ENCODE data around the gene SLC44A2.
"Not testable (repeated sequence)": the region's sequence is repeated elsewhere in the genome, so short reads cannot be mapped to it uniquely, and the experiment has no call there.

SLC44A2 gene

DNA sequence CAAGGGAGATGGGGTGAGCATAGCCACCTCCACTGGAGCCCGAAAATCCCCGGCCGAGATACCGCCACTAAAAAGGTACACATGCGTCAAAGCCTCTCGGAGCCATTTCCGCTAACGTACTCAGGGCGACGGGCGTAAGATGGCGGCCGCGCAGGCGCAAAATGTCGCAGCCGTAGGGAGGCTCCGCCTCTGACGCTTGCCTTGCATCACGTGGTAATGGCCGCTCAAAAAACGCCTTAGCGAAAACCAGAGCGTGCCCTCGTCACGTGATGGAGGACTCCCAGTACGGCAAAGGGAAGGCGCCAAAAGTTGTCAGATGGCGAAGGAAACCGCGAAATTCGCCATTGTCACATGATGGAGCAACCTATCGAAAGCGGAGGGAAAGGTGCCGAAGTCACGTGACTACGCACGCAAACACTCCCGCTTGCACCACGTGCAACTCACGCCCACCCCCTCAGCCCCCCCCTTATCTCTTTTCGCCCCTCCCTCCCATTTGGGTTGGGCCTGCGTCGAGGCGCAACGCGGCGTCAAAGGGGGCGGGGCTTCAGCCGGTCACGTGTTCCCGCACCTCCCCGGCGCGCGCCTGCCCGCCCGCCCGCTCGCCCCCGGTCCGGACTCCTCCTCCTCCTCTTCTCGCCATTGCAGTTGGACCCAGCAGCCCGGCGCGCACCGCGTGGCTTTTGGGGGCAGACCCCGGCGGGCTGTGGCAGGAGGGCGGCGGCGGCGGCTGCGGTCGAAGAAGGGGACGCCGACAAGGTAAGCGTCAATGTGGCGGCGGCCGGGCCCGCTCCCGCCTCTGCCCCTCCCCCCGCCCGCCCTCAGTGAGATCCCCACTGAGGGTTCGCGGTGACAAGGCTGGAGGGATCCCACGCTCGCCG, 28.6 kb downstream of the SLC44A2 start, which contains the start of gene ILF3:
TSS of gene ILF3 (plus strand) at position 615 of the 878 bp plus-strand sequence. CDS start 16,260 bp downstream, outside the sequence.
- DNase-seq = peak; percentile 98

DNA sequence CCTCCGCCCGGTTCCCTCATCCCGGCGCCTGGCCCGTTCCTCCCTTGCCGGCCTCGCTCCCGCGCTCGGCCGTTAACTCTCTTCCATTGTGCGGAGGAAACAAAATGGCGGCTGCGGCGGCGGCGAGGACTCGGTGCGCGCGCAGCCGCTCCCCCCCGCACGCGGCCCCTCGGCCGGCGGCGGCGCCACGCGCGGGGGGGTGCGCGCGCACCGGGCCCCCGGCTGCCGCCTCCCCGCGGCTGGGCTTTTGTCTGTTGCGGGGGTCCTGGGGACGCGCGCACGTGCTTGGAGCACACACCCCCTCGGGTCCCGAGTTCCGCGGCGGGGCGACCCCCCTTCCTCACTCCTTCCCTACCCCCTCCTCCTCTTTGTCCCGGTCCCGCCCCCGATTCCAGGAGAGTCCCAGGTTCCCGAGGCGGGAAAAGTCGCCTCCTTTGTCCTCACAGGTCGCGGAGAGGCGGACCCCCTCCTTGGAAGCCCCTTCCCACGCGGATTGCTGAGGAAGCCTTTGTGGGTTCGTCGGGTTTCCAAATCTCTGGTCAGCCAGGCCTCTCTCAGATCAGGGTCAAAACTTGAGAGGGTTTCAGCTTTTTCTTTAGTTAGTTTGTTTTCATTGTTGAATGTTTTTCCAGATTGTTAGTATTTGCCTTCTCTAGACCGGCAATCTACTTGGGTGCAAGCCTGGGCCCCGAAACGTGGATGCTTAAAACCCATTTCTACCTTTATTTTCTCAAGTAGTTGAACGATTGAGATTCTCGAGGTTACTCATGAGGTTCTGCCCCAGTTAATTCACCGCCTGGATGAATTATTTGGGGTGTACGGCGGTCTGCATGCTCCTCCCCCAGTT, 29.5 kb downstream of the SLC44A2 start:
- peak; percentile 13 for DNase-seq

DNA sequence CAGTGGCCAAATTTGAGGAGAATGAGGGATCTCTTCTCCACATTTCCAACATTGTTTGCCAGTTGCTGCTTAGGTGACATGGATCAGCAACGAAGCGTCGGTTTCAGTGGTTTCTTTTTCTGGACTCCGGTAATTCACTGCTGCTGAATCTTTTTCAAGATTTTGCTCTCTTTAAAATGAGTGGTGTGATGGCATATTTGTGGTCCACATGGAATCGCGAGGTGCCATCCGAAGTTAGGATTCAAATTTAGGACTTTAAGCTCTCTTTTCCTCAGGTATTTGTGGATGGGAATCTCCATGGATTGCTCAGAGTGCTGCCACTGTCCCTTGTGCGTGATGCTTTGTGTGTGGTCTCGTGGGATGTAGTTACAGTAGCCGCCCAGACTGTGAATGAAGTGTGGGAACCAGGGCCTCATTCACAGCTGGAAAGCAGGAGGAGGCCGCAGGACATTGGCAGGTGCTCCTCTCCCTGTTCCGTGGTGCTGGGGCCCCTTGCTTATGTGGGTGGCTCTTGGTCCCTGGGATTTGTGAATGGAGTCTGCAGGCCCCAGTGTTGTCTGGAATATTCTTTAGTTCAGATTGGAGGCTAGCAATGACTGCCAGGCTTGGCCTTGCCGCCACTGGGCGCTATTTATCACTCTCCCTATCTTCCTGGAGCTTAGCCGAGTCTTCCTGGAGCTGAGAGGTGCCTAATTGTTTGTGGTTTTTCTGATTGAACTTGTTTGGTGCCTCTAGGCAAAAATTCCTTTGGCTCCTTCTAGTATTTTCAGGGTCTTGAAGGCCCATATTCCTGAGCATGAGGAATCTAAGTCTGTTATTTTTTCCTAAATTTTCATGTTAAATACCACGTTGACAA, 30.3 kb downstream of the SLC44A2 start:
- DNase-seq = peak; percentile 33

DNA sequence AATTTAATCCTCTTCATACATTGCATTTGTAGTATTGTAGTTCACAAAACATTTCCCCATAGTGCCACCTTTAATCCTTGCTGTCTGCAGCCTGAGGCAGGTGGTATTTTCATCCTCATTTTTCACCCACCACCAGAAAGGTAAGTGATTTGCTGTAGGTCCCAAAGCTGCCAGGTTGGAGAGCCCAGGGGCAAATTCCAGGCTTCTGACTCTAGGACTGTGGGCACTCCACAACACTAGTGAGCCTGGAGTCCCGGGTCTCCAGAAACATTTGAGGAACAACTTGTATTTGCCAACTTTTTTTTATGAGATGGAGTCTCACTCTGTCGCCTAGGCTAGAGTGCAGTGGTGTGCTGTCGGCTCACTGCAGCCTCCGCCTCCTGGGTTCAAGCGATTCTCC, 35.0 kb downstream of the SLC44A2 start:
- DNase-seq = no peak

DNA sequence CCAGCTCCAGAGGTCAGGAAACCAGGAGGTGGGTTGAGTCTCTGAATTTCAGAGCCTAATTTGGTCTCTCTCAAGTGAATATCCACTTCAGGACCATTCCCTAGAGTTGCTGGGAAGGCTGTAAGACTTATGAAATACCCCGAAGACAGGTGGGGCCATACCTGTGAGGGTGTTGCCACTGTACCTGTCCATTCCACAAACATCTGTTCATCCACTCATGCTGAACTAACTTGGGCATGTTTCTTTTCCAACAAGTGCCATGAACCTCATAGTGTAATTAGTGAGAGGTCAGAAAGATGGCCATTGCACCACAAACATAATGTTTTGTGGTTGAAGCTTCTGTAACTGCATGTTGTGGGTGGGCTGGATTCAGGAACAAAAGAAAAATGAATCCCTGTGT, 36.6 kb downstream of the SLC44A2 start:
- DNase-seq = no peak

DNA sequence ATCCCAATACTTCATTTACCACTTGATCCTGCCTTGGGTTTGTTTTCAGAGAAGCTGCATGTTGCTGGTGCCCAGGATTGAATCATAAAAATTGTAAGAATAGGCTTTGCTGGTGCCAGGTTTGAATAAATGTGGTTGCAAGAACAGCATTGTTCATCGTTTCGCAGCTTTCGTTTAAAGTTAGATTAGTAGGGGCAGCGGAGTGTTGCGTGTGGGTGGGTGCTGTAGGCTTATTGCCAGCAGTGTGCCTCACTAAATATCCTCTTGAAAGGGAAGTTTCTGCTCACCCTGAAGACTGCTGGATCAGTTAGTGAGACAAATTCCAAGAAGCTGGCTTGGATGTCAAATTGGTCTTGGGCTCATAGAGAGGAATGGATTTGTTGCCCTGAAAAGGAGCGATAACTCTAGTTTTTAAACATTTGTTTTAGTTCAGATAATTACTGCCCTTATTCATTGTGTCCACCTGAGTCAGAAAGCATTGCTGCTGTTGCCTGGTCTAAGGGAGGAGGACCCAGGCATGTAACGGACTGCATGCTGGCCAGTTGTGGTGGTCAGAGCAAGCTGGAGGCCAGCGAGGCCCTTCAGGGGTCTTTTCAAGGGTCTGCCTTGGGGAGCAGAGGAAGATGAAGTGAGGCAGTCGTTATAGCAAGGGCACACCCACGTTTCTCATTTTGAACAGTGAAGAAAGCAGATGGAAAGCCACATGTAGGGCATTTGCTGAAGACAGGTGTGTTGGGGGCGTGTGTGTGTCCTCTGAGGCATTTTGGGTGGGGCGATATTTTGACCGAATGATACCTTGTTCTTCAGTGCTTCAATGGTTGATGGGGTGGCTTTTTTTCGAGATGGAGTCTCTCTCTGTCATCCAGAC, 37.3 kb downstream of the SLC44A2 start:
- DNase-seq = no peak

DNA sequence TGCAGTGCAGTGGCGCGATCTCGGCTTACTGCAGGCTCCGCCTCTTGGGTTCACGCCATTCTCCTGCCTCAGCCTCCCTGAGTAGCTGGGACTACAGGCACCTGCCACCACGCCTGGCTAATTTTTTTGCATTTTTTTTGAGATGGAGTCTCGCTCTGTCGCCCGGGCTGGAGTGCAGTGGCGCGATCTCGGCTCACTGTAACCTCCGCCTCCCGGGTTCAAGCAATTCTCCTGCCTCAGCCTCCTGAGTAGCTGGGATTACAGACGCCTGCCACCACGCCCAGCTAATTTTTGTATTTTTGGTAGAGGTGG, 37.9 kb downstream of the SLC44A2 start:
- DNase-seq = not testable (repeated sequence)

DNA sequence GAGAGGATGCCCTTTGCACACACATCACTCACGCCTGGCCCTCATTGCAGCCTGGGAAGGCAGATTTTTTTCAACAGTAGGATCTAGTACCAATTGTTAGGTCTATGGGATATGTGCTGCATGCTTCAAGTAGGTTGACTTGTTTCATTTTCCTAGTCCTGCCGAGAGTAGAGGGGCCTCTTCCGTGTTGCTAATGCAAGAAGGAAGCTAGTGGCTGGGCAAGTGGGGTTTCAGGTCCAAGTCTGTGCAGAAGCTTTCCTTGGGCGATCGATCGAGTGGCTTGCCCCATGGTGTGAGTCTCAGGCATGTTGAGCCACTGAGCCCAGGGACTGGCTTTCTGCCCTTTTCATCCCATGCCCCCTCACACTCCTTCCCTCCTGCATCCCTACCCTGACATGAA, 42.5 kb downstream of the SLC44A2 start:
- no peak for DNase-seq

DNA sequence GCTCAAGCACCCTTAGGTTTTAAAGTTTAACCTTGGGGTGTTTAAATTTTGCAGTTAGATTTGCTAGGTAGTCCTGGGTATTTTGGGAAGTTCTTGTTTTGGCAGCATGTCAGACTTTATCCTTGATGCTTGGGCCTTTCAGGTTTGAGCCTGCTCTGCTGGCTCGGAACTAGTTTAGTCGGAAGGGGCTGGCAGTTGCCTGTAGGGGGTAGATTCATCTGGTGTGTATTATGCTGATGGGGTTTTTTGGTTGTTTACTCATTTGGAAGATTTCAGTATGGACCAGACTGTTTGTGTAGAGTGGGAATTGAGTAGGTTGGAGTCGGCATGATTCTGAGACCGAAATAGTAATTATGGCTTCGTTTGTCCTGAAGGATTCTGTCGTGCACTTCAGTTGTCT, 43.9 kb downstream of the SLC44A2 start:
- no peak for DNase-seq

DNA sequence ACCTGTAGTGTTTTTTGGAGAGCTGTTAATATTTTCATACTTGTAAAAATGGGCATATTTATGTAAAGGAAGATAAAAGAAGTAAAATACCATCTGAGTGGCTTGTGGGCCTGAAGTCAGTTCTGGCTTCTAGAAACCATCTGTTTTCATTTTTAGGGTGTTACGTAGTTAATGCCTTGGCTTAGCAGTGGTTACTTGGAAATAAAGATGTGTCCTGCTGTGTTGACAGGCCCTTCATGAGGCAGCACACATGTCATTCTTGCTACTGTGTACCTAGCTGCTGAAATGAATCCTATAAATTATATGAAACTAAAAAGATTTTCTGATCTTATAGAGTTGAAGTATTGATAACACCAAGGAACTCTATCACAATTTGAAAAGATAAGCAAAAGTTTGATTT, 44.8 kb downstream of the SLC44A2 start:
- no peak for DNase-seq

DNA sequence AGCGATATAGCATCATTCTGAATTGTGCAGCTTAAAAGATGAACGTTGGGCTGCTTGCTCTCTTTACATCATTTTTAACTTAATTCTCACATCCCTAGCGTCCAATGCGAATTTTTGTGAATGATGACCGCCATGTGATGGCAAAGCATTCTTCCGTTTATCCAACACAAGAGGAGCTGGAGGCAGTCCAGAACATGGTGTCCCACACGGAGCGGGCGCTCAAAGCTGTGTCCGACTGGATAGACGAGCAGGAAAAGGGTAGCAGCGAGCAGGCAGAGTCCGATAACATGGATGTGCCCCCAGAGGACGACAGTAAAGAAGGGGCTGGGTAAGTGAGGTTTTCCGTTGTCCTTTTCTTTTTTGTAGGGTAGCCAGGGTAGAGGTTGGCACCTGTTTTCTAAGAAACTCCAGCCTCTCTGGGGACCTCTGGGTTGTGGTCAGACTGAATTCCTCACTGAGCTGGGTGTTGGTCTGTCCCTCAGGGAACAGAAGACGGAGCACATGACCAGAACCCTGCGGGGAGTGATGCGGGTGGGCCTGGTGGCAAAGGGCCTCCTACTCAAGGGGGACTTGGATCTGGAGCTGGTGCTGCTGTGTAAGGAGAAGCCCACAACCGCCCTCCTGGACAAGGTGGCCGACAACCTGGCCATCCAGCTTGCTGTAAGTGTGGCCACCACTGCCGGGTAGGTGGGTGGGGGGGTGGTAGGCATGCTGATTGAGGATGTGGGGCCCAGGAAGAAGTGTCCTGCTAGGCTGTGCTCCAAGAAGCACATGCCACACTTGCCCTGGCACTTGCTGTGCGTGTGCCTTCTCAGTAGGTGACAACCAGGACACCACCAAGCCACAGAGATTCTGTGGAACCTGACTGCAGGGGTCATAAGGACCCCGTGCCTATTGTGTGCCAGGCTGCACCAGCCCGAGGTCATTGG, 45.8 kb downstream of the SLC44A2 start:
- DNase-seq = no peak

DNA sequence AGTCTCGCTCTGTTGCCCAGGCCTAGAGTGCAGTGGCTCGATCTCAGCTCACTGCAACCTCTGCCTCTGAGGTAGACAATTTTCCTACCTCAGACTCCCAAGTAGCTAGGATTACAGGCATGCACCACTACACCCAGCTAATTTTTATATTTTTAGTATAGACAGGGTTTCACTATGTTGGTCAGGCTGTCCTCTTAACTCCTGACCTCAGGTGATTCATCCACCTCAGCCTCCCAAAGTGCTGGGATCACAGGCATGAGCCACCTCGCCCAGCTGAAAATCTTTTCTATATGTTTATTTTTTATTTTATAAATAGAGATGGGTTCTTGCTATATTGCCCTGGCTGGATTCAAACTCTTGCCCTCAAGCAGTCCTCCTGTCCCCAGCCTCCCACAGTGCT, 46.6 kb downstream of the SLC44A2 start:
- not testable (repeated sequence) for DNase-seq

DNA sequence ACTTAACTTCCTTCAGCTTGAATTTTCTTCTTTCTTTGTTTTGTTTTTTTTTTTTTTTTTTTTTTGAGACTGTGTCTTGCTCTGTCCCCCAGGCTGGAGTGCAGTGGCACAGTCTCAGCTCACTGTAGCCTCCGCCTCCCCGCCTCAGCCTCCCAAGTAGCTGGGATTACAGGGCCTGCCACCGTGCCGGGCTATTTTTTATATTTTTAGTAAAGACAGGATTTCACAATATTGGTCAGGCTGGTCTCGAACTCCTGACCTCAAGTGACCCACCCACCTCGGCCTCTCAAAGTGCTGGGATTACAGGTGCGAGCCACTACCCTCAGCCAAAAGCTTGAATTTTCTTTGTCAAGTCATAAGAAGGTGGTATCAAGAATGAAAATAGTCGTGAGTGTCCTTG, 49.9 kb downstream of the SLC44A2 start:
- not testable (repeated sequence) for DNase-seq

DNA sequence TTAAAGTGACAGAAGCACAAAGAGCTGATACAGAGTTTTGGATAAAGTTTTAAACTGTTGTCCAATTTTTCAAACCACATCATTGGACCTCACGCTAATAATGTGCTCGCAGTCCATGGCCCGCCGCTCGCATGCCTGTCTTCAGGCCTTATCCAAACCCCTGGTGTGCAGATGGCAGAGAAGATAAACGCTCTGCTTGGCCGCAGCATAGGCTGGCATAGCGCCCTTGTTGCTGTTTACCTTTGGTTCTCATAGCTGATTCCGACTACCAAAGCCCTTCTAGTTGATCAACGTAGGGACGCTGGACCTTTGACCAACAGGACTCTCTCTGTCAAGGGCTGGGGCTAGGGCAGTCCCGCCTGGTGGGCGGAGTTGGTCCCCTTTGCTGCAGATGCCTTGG, 52.4 kb downstream of the SLC44A2 start:
- DNase-seq = peak; percentile 24

DNA sequence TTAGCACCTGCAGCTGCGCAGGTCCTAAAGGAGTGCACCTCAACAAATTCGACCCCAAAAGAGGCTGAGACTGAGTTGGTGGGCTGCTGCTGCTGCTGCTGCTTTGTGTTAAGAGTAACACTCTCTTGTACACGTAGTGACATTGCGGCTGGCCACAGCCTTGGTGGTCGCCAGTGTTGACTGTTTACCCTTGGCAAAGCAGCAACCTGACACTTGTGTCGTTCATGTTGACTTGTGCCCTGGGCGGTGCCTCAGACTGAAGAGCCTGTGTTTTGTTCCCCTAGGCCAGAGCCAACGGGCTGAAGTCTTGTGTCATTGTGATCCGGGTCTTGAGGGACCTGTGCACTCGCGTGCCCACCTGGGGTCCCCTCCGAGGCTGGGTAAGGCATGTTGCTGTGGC, 53.5 kb downstream of the SLC44A2 start:
- no peak for DNase-seq

DNA sequence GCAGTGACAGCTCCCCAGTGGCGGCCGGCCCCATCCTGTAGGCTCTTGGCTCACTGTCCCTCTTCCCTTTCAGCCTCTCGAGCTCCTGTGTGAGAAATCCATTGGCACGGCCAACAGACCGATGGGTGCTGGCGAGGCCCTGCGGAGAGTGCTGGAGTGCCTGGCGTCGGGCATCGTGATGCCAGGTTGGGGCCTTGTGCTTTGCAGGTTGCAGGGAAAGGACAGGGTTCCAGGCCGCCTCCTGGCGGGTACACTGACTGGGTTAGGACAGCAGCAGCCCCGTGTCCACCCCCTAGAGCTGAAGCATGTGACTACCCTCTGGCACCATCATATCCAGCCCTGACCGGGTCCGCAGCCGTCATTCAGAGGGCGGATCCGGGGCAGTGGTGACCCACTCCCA, 54.4 kb downstream of the SLC44A2 start:
- no peak for DNase-seq

DNA sequence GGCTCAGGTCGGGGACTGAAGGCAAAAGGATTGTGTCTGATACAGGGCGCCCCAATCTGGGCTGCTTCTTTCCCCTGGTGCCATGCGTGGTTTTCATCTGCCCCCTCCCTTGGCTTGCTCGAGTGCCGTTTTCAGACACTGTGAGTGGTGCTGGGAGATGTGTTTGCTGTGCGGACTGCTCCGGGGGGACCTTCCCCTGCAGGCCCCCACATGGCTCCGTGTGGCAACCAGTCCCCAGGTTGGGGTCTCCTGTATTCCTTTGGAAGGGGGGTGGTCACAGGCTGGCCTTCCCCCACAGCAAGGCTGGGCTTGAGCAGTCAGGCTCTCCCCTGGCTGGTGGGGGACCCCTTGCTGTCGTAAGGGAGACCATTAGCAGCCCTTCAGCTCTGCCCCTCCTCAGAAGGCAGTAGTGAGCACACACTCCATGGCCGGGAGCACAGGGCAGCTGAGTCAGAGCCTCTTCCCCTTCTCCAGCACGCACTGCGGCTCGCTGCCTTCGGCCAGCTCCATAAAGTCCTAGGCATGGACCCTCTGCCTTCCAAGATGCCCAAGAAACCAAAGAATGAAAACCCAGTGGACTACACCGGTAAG, 55.3 kb downstream of the SLC44A2 start:
- DNase-seq = no peak

DNA sequence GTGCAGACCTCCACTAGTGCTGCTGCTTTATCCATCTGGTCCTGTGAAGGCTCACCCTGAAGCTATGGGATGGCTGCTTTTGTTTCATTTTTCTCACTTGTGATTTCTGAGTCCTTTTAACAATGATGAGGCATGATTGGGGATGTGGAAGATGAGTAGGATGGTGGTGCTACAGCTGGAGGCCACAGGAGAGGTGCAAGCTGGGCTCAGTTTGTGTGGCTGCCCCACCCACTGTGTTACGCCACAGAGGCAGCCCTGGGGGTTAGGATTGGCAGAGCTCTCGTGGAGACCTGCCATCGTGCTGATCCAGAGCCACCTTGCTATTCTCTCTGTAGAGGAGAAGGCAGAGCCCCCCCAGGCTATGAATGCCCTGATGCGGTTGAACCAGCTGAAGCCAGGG, 56.3 kb downstream of the SLC44A2 start:
- no peak for DNase-seq

DNA sequence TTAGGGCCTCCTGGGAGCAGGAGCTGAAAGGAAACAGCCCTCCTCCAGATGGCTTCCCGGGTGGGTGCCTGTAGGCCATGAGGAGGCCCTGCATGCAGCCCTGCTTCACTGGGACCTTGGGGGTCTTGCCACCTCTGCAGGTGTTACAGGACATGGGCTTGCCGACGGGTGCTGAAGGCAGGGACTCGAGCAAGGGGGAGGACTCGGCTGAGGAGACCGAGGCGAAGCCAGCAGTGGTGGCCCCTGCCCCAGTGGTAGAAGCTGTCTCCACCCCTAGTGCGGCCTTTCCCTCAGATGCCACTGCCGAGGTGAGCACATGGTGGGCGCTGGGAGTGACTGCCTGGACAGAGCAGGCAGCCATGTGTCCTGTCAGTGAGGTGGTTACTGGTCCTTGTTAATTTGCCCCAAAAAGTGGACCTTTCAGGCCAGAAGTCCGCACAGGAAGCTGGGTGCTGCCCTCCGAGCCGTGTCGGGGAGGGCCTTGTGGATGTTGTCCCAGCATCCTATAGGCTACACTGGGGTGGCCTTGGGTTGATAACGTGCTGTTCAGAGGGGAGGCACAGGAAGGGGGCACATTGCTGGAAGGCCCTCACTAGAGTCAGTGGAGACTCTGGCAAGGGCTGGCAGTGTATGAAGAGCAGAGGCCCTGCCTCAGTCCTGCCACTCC, 57.2 kb downstream of the SLC44A2 start:
- DNase-seq = no peak

DNA sequence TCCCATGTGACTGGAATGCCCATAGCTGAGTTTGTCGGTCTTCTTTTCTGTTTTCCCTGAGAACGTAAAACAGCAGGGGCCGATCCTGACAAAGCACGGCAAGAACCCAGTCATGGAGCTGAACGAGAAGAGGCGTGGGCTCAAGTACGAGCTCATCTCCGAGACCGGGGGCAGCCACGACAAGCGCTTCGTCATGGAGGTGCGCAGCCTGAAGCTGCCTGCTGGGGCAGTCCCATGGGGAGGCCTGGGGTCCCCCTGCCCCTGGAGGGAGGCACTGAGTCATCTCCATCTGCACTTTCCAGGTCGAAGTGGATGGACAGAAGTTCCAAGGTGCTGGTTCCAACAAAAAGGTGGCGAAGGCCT, 57.7 kb downstream of the SLC44A2 start:
- DNase-seq = no peak

All from NCI-H1694 (cell line).